Kidney (tissue), 14 donors: Measurements from ENCODE around the gene PITRM1. TPM values are rescaled to one million over a fixed set of nuclear protein-coding genes. Genes with fewer than 3 reads are reported as not detected.
A peak's percentile ranks its signal among the peaks of the same experiment; 100 is the strongest.

Experiments used
- DNase-seq, 5 donors: peaks; one replicate each; pipeline ENCODE4 v3.0.0-alpha.2; 2013 to 2020
- FAIRE-seq: peaks from 2 replicates; lab custom pipeline; 2012; peaks lifted over from hg19 to GRCh38; lab: Jason Lieb, UNC
- H3K27ac ChIP-seq, 2 donors: one replicate each; pipeline ENCODE4 v1.7.0; 2013; ENCODE audit warnings: low read depth in 2 of 2, low read length in 2 of 2, inconsistent platforms in 1 of 2
- H3K27me3 ChIP-seq: one replicate; pipeline ENCODE4 v1.7.1; 2013; ENCODE audit warnings: low read length, inconsistent platforms; ENCODE audit not compliant: control insufficient read depth, insufficient read depth
- H3K36me3 ChIP-seq, 3 donors: one replicate each; pipeline versions ENCODE4 v1.7.0 to v1.7.1; 2013; ENCODE audit warnings: low read length in 3 of 3, control low read depth in 1 of 3, inconsistent platforms in 1 of 3; ENCODE audit not compliant: insufficient read depth in 3 of 3, control insufficient read depth in 2 of 3
- H3K4me1 ChIP-seq, 3 donors: one replicate each; pipeline versions ENCODE4 v1.7.0 to v1.7.1; 2013; ENCODE audit warnings: low read length in 3 of 3, inconsistent platforms in 1 of 3, low read depth in 1 of 3; ENCODE audit not compliant: control insufficient read depth in 2 of 3, insufficient read depth in 2 of 3
- H3K4me3 ChIP-seq, 3 donors: one replicate each; pipeline versions ENCODE4 v1.7.0 to v1.8.1; 2013; ENCODE audit warnings: low read length in 3 of 3, control low read depth in 1 of 3, inconsistent platforms in 1 of 3
- H3K9ac ChIP-seq, 3 donors: one replicate each; pipeline versions ENCODE4 v1.7.0 to v1.7.1; 2013; ENCODE audit warnings: low read length in 3 of 3, control low read depth in 1 of 3, inconsistent platforms in 1 of 3
- H3K9me3 ChIP-seq, 3 donors: one replicate each; pipeline versions ENCODE4 v1.7.0 to v1.7.1; 2013; ENCODE audit warnings: low read length in 3 of 3, control low read depth in 1 of 3, inconsistent platforms in 1 of 3; ENCODE audit not compliant: control insufficient read depth in 2 of 3, insufficient read depth in 1 of 3
- intact Hi-C: fragments of 100-400 bp; cut with DNase I; formaldehyde crosslinking; loops from one replicate; pipeline ENCODE4 v1.11.1; 2022
- polyA plus RNA-seq: library from polyadenylated mRNA; stranded (reverse); fragments of 350-450 nt; fragmentation: Illumina TruSeq; extraction: RNeasy Lipid Tissue Mini Kit (QIAGEN cat#74804); gene quantifications from one replicate; pipeline ENCODE4 v1.2.3, GENCODE V29; 2014; ENCODE audit warnings: low read depth, low replicate concordance; ENCODE audit not compliant: insufficient read depth
- total RNA-seq: library from RNA; stranded (reverse); fragmentation: NEBNext Ultra II Directional; extraction: Animal tissue kit (Norgen Biotek cat#: 25700); gene quantifications from one replicate; pipeline ENCODE4 v1.2.1, GENCODE V29; 2021
- TF ChIP-seq, protein P1 (sequence below): IDR thresholded peaks from 3 replicates; pipeline ENCODE4 v1.5.1; 2012; ENCODE audit warnings: mild to moderate bottlenecking, moderate library complexity, borderline replicate concordance; ENCODE audit not compliant: insufficient read depth; ENCODE audit errors: extremely low read depth
- donor health status: control.
- donor health status: control.
- donor health status: control.
- donor health status: control.
- donor health status: control.
- donor health status: DM: yes; HTN: yes; CAD: no.
- donor health status: Normal renal cell carcinoma (clear cell type).

PITRM1 gene
- total and polyA plus RNA-seq, 2 donors from 2014 or later, result 28.8 to 60.7 TPM

GRCh38 chr10:3128379-3129130, 44.0 kb downstream of the PITRM1 start:
- intact Hi-C loops, result no loop called here
- Histone ChIP-seq H3K9me3 (no peaks in the 10 kb centered on the region), H3K4me1 (peaks cover 0 to 8% (median 4%) of the 10 kb centered on the region in 3 donors), H3K4me3 (no peak overlapping the region), H3K27ac (no peak overlapping the region), H3K36me3 (peaks cover 0 to 19% (median 2%) of the 10 kb centered on the region in 3 donors), H3K27me3 (no peaks in the 10 kb centered on the region), H3K9ac (no peak overlapping the region)
- DNase-seq (peak in 1 of 5 donors; percentile 58), FAIRE-seq (no peak)
- TF ChIP-seq, protein P1, sequence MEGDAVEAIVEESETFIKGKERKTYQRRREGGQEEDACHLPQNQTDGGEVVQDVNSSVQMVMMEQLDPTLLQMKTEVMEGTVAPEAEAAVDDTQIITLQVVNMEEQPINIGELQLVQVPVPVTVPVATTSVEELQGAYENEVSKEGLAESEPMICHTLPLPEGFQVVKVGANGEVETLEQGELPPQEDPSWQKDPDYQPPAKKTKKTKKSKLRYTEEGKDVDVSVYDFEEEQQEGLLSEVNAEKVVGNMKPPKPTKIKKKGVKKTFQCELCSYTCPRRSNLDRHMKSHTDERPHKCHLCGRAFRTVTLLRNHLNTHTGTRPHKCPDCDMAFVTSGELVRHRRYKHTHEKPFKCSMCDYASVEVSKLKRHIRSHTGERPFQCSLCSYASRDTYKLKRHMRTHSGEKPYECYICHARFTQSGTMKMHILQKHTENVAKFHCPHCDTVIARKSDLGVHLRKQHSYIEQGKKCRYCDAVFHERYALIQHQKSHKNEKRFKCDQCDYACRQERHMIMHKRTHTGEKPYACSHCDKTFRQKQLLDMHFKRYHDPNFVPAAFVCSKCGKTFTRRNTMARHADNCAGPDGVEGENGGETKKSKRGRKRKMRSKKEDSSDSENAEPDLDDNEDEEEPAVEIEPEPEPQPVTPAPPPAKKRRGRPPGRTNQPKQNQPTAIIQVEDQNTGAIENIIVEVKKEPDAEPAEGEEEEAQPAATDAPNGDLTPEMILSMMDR, result no peak

GRCh38 chr10:3127921-3128320, 44.7 kb downstream of the PITRM1 start:
- Histone ChIP-seq H3K36me3 (peaks cover 0 to 17% (median 0%) of the 10 kb centered on the region in 3 donors), H3K4me3 (no peak overlapping the region), H3K27me3 (no peaks in the 10 kb centered on the region), H3K9me3 (no peaks in the 10 kb centered on the region), H3K4me1 (peaks cover 0 to 8% (median 4%) of the 10 kb centered on the region in 3 donors), H3K27ac (no peak overlapping the region), H3K9ac (no peak overlapping the region)
- TF ChIP-seq, protein P1, result no peak
- FAIRE-seq (no peak), DNase-seq (peak in 1 of 5 donors; percentile 33)
- intact Hi-C loops, result no loop called here

- Histone ChIP-seq H3K4me1 (peaks cover 0 to 8% (median 4%) of the 10 kb centered on the region in 3 donors), H3K4me3 (no peak overlapping the region), H3K27ac (no peak overlapping the region), H3K9ac (no peak overlapping the region), H3K36me3 (peaks cover 0 to 11% (median 0%) of the 10 kb centered on the region in 3 donors), H3K9me3 (no peaks in the 10 kb centered on the region), H3K27me3 (no peaks in the 10 kb centered on the region)
- FAIRE-seq, result no peak
- intact Hi-C loops, result no loop called here
- TF ChIP-seq, protein P1, result no peak
- peak; percentile 70 to 85 (median 81) for DNase-seq
Measured at GRCh38 chr10:3126741-3127346, 45.7 kb downstream of the PITRM1 start.
